ENCODE data around the gene SCRN3.
A peak's percentile ranks its signal among the peaks of the same experiment; 100 is the strongest.
"Not testable (repeated sequence)": the region's sequence is repeated elsewhere in the genome, so short reads cannot be mapped to it uniquely, and the experiment has no call there.

Gene SCRN3

GRCh38 chr2:174395284-174395968 lies at the start of gene SCRN3:
TSS of gene SCRN3 (plus strand) at chr2:174395730. CDS start at chr2:174398284, 2,554 bp downstream.
- peak; percentile 84 for DNase-seq

- DNase-seq: no peak
Measured at GRCh38 chr2:174350018-174350417, 45.5 kb upstream of the SCRN3 start.

GRCh38 chr2:174350593-174351181 lies 44.8 kb upstream of the SCRN3 start:
- DNase-seq: no peak

- DNase-seq: no peak
Measured at GRCh38 chr2:174353004-174353403, 42.5 kb upstream of the SCRN3 start.

GRCh38 chr2:174356347-174356746 lies 39.2 kb upstream of the SCRN3 start:
- no peak for DNase-seq

GRCh38 chr2:174359663-174360062 lies 35.9 kb upstream of the SCRN3 start:
- not testable (repeated sequence) for DNase-seq

- DNase-seq: no peak
Measured at GRCh38 chr2:174362949-174363348, 32.6 kb upstream of the SCRN3 start.

GRCh38 chr2:174363492-174364225 lies 31.9 kb upstream of the SCRN3 start:
- DNase-seq: not testable (repeated sequence)

GRCh38 chr2:174364628-174365027 lies 30.9 kb upstream of the SCRN3 start:
- DNase-seq: no peak

GRCh38 chr2:174365571-174365970 lies 30.0 kb upstream of the SCRN3 start:
- DNase-seq: no peak

GRCh38 chr2:174368691-174369090 lies 26.8 kb upstream of the SCRN3 start:
- no peak for DNase-seq

- no peak for DNase-seq
Measured at GRCh38 chr2:174376967-174377366, 18.6 kb upstream of the SCRN3 start.

- no peak for DNase-seq
Measured at GRCh38 chr2:174383796-174384195, 11.7 kb upstream of the SCRN3 start.

- DNase-seq: no peak
Measured at GRCh38 chr2:174385201-174385600, 10.3 kb upstream of the SCRN3 start.

- DNase-seq: peak; percentile 7
Measured at GRCh38 chr2:174388706-174389105, 6.8 kb upstream of the SCRN3 start.

GRCh38 chr2:174389542-174389941 lies 6.0 kb upstream of the SCRN3 start:
- no peak for DNase-seq

- not testable (repeated sequence) for DNase-seq
Measured at GRCh38 chr2:174390303-174390702, 5.2 kb upstream of the SCRN3 start.

GRCh38 chr2:174392706-174393105 lies 2.8 kb upstream of the SCRN3 start:
- DNase-seq: no peak

GRCh38 chr2:174395969-174396630 lies 570 bp downstream of the SCRN3 start:
- DNase-seq: no peak

- no peak for DNase-seq
Measured at GRCh38 chr2:174397773-174398172, 2.2 kb downstream of the SCRN3 start.

- DNase-seq: no peak
Measured at GRCh38 chr2:174399171-174399570, 3.6 kb downstream of the SCRN3 start.

GRCh38 chr2:174400853-174401252 lies 5.3 kb downstream of the SCRN3 start:
- DNase-seq: no peak

GRCh38 chr2:174403628-174404027 lies 8.1 kb downstream of the SCRN3 start:
- no peak for DNase-seq

- not testable (repeated sequence) for DNase-seq
Measured at GRCh38 chr2:174410039-174410438, 14.5 kb downstream of the SCRN3 start.

Data from CD4-positive, alpha-beta T cell treated with Interferon gamma for 1 hour (primary cell).